ENCODE results near the gene HES2. TPM values are rescaled to one million over a fixed set of nuclear protein-coding genes. Genes with fewer than 3 reads are reported as not detected.
A peak's percentile ranks its signal among the peaks of the same experiment; 100 is the strongest.

The HES2 gene
- total and polyA plus RNA-seq, 10 donors: 0.02 to 1.3 (median 0.24) TPM; not detected in 6

DNA sequence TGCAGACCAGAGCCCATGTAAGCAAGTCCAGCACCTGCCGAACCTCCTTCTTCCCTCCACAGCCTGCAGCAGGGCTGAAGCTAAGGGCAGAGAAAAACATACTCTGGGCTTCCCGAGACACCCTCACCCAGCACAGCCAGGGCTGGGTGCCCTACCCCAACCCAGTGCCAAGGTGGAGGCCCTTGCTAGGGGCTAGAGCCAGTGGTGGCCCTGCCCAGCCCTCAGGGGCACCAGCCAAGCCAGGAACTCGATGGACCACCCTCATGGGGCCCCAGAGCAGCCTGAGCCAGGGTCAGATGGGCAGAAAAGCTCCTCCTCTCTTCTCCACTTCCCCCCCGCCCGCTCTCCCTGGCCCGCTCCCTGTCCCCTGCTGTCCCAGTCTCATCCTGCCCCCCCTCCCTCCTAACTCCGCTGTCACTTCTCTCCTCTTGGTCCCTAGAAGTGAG, 30.3 kb upstream of the HES2 start:
- TF ChIP-seq POLR2A (IDR thresholded peaks at IDR 0.05): no peak
- TF ChIP-seq CTCF (IDR thresholded peaks at IDR 0.05 in 8 of 11, conservative IDR thresholded peaks at IDR 0.05 in 3 of 11): no peak
- TF ChIP-seq POLR2AphosphoS5 (IDR thresholded peaks at IDR 0.05): no peak
- DNase-seq: no peak
- Histone ChIP-seq H3K9me3 (no peaks in the 10 kb centered on the region), H3K27me3 (replicated peaks in 1 of 7) (peaks cover 3 to 100% (median 85%) of the 10 kb centered on the region in 7 donors), H3K4me3 (no peak overlapping the region), H3K36me3 (no peaks in the 10 kb centered on the region), H3K27ac (no peak overlapping the region), H3K4me1 (peaks cover 9 to 46% (median 32%) of the 10 kb centered on the region in 6 donors)
- WGBS, 5 donors: 20 to 34% (median 23%) methylated on average over 6 to 7 of the region's 7 CpGs
- intact Hi-C loops (cut with DNase I; ENCODE audit: low total_unique reads): no loop called here

DNA sequence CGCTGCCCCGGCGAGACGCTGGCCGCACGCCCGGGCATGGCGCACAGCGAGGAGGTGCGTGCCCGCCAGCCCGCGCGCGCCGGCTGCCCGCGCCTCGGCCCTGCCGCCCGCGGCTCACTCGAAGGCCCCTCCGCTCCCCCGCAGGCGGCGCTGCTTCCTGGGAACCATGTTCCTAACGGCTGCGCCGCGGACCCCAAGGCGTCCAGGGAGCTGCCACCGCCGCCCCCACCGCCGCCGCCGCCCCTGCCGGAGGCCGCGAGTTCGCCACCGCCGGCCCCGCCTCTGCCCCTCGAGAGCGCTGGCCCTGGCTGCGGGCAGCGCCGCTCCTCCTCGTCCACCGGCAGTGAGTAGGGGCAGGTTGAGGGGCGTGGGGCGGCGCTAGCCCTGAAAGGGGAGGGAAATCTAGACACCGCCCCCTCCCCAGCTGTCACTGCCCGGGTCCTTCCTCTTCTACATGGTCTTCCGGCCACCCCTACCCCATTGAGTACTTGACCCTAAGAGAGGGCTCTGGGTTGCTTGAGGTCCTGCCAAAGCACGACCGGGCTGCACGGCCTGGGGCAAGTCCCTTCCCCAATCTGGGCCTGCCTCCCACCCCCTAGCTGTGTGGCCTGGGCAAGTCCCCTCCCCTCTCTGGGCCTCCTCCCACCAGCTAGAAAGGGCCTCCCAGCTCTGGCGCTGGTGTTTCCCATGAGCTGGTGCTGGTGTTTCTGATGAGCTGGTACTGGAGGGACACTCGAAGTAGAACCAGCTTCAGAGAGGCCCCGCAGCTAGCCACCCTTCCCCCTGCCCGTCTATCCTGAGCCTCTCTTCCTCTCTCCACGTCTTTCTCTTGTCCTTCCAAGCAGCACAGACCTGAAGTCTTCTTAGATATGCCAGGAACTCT, 29.3 kb upstream of the HES2 start:
- intact Hi-C loops (cut with DNase I; ENCODE audit: low total_unique reads): no loop called here
- TF ChIP-seq POLR2A (IDR thresholded peaks at IDR 0.05) (no peak), CTCF (IDR thresholded peaks at IDR 0.05 in 8 of 11, conservative IDR thresholded peaks at IDR 0.05 in 3 of 11) (no peak), POLR2AphosphoS5 (IDR thresholded peaks at IDR 0.05) (no peak)
- H3K4me1 ChIP-seq: peaks cover 9 to 36% (median 25%) of the 10 kb centered on the region in 6 donors
- peaks cover 3 to 100% (median 75%) of the 10 kb centered on the region in 7 donors for H3K27me3 ChIP-seq (replicated peaks in 1 of 7)
- no peak for DNase-seq
- peak overlapping the region in 3 of 8 donors; percentile 4 to 64 (median 27) for H3K4me3 ChIP-seq
- no peak overlapping the region for H3K27ac ChIP-seq
- no peaks in the 10 kb centered on the region for H3K9me3 ChIP-seq
- WGBS, 5 donors: 2 to 8% (median 6%) methylated on average over 16 to 60 of the region's 66 CpGs
- H3K36me3 ChIP-seq: no peaks in the 10 kb centered on the region

DNA sequence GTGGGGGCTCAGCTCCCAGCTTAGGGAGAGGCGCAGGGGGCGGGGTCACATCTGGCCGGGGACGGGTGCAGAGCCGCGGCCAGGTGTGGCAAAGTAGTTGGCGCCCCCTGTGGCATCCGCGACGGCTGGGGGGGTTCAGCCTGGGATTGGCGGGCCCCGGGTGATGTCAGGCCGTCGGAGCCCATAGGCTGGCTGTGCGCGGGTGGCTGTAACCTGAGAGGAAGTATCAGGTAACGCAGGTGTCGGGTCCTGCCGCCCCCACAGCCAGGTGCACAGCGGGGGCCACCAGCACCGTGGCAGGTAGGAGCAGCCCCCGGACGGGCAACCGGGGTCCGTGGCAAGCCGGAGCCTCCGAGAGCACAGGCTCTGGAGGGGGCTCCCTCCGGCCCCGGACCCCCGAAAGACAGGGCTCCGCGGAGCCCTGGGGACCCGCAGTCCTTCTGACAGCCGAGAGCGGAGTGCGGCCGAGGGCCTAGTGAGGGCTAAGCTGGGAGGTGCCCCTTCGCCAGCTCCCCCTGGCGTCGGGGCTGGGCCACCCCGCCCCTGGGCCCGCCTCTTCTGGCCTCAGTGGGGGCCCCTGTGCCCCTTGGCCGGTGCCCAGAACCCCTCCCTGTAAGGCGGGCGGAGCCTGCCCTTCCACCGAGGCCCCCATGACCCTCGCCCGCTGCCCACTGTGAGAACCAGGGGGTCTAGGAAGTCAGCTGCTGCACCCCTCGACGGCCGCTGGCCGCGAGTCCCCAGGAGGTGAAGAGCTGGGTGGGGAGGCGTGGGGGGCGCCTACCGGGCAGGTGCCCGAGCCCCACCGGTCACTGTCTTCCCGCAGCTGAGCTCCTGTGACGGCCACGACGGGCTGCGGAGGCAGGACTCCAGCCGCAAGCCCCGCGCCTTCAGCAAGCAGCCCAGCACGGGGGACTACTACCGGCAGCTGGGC, 28.4 kb upstream of the HES2 start:
- no peaks in the 10 kb centered on the region for H3K36me3 ChIP-seq
- H3K4me1 ChIP-seq: peaks cover 9 to 33% (median 24%) of the 10 kb centered on the region in 6 donors
- no peak for DNase-seq
- no peak overlapping the region for H3K27ac ChIP-seq
- H3K27me3 ChIP-seq (replicated peaks in 1 of 7): peaks cover 3 to 98% (median 69%) of the 10 kb centered on the region in 7 donors
- intact Hi-C loops (cut with DNase I; ENCODE audit: low total_unique reads): no loop called here
- peak overlapping the region in 5 of 8 donors; percentile 12 to 64 (median 22) for H3K4me3 ChIP-seq
- WGBS, 5 donors: 2 to 5% (median 3%) methylated on average over 17 to 68 of the region's 68 CpGs
- no peaks in the 10 kb centered on the region for H3K9me3 ChIP-seq
- TF ChIP-seq CTCF (IDR thresholded peaks at IDR 0.05 in 8 of 11, conservative IDR thresholded peaks at IDR 0.05 in 3 of 11): no peak
- no peak for TF ChIP-seq POLR2A (IDR thresholded peaks at IDR 0.05)
- no peak for TF ChIP-seq POLR2AphosphoS5 (IDR thresholded peaks at IDR 0.05)

All from spleen (tissue), 11 donors.